Stimulated activated effector memory CD8-positive, alpha-beta T cell treated with anti-CD3 and anti-CD28 coated beads, Interleukin-12 subunit alpha, Interleukin-12 subunit beta, amount 100 ng/mL, for 72 hours (primary cell): ENCODE measurements around the gene KLF13.
A peak's percentile ranks its signal among the peaks of the same experiment; 100 is the strongest.

ENCODE experiments used
- ATAC-seq: fragments of 150-1000 bp; cut with Tn5 transposase; 2 replicates; pipeline ENCODE4 v1.10.0; 2021
- DNase-seq, 2 donors: peaks; one replicate each; pipeline ENCODE4 v3.0.0; 2021 to 2022; ENCODE audit warnings: low spot score in 2 of 2
- H3K27ac Mint-ChIP-seq: one replicate; pipeline ENCODE4 v1.8.0; 2022; ENCODE audit warnings: mild to moderate bottlenecking, mixed read lengths
- H3K36me3 Mint-ChIP-seq: one replicate; pipeline ENCODE4 v1.8.0; 2022; ENCODE audit warnings: mild to moderate bottlenecking, mixed read lengths
- H3K4me1 Mint-ChIP-seq: one replicate; pipeline ENCODE4 v1.8.0; 2022; ENCODE audit warnings: mixed read lengths
- H3K4me3 Mint-ChIP-seq: one replicate; pipeline ENCODE4 v1.8.0; 2022; ENCODE audit warnings: mild to moderate bottlenecking, mixed read lengths
- H3K9me3 Mint-ChIP-seq: one replicate; pipeline ENCODE4 v1.8.0; 2022; ENCODE audit warnings: mixed read lengths

KLF13 gene

DNA sequence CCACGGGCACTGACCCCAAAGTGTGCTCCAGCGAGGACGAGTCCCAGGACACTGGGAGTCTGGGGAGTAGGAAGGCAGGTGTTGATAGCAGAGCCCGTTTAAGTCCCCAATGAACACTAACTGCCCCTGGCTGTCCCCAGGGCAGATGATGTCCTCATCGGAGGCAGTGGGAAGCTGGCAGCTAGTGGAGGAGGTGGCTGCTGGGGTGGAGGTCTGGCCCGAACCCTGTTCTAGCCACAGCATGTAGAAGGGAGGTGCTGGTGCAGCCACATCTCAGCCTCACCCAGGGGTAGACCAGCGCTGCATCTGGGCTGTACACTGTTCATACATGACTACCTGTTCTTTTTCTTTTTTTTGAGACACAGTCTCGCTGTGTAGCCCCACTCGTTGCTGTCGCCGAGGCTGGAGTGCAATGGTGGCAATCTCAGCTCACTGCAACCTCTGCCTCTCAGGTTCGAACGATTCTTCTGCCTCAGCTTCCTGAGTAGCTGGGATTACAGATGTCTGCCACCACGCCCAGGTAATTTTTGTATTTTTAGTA, 51.8 kb downstream of the KLF13 start:
- no peak for DNase-seq
- Mint-ChIP-seq H3K36me3 (peaks cover 94% of the 10 kb centered on the region), H3K4me1 (peaks cover 72% of the 10 kb centered on the region), H3K27ac (peak overlapping the region; percentile 88), H3K9me3 (no peaks in the 10 kb centered on the region), H3K4me3 (no peak overlapping the region)
- ATAC-seq, result peak; percentile 16

DNA sequence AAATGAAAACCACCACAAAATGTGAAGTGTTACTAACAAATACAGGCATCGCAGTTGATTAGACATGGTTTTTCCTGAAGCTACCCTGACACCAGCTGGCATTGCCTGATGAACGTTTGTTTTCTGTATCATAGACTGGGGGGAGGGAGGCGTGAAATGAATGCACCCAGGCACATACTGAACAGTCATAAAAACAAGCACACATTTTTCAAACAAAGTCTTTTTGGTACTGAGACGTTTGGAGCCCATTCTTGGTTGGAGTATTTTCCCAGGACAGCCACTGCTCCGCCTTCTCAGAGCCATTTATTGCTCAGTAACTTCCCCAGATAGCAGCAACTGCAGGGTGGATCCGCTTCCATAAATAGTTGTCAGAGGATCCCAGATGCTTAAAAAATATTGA, 52.4 kb downstream of the KLF13 start:
- H3K27ac Mint-ChIP-seq, result peak overlapping the region; percentile 88
- peaks cover 66% of the 10 kb centered on the region for H3K4me1 Mint-ChIP-seq
- H3K36me3 Mint-ChIP-seq, result peaks cover 88% of the 10 kb centered on the region
- ATAC-seq, result peak; percentile 86
- no peaks in the 10 kb centered on the region for H3K9me3 Mint-ChIP-seq
- no peak for DNase-seq
- H3K4me3 Mint-ChIP-seq, result no peak overlapping the region

DNA sequence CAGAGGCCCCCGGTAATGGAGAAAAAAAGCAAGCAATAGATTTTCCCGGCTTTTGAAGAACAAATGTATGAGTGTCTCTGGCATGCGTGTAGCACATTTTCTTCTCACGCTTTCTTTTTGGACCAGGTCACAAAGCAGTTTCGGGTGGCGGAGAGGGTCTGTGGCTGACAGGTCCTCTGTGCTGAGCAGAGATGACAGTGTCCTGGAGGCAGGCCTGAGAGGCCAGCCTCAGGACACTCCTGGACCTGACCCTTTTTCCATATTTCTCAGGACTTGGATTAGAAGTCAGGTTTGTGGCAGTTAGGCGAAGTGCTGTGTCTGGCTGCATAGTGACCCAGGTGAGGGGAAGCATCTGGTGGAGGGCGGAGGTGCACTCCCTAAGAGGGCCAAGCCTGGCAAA, 52.9 kb downstream of the KLF13 start:
- Mint-ChIP-seq H3K27ac (peak overlapping the region; percentile 88), H3K4me3 (no peak overlapping the region), H3K4me1 (peaks cover 63% of the 10 kb centered on the region), H3K36me3 (peaks cover 82% of the 10 kb centered on the region), H3K9me3 (no peaks in the 10 kb centered on the region)
- ATAC-seq (no peak), DNase-seq (no peak)

- Mint-ChIP-seq H3K36me3 (peaks cover 58% of the 10 kb centered on the region), H3K9me3 (no peaks in the 10 kb centered on the region), H3K27ac (peak overlapping the region; percentile 88), H3K4me3 (no peak overlapping the region), H3K4me1 (peaks cover 64% of the 10 kb centered on the region)
- ATAC-seq (no peak), DNase-seq (no peak)
Observed at GRCh38 chr15:31381801-31382712, 55.4 kb downstream of the KLF13 start.

DNA sequence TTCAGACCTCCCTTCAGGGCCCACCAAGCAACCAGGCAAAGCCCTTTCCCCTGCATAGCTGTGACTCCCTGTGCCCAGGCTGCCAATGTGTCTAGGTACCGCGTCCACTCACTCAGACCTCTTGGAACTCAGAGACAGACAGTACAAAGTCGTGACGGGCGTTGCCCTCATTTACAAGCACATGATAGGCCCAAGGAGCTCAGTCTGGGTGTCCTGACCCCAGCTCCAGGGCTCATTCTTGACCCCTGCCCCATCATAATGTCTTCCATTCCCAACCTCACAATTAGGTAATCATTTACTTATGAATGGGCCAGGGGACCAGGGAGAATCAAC, 56.0 kb downstream of the KLF13 start:
- Mint-ChIP-seq H3K4me3 (no peak overlapping the region), H3K36me3 (peaks cover 51% of the 10 kb centered on the region), H3K4me1 (peaks cover 70% of the 10 kb centered on the region), H3K9me3 (no peaks in the 10 kb centered on the region), H3K27ac (peak overlapping the region; percentile 88)
- DNase-seq, result no peak
- ATAC-seq, result no peak

DNA sequence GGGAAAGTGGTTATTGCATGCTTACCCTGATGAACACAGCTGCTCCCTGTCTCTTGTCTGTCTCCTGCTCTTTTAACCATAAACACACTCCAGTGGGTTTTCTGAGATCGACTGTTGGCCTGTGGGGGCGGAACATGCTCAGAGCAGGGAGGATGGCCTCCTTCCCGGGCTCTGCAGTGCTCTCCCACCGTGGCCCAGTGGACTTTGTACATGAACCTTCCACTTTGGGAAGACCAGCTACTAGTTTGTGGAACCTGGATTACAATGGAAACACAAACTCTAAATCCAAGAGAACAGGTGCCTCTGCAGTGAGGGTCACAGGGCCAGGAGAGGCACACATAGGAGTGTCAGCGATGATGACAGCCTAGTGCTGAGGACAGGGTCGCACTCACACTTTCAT, 56.5 kb downstream of the KLF13 start:
- Mint-ChIP-seq H3K9me3 (no peaks in the 10 kb centered on the region), H3K27ac (peak overlapping the region; percentile 88), H3K4me3 (no peak overlapping the region), H3K4me1 (peaks cover 72% of the 10 kb centered on the region), H3K36me3 (peaks cover 47% of the 10 kb centered on the region)
- no peak for ATAC-seq
- DNase-seq, result no peak

DNA sequence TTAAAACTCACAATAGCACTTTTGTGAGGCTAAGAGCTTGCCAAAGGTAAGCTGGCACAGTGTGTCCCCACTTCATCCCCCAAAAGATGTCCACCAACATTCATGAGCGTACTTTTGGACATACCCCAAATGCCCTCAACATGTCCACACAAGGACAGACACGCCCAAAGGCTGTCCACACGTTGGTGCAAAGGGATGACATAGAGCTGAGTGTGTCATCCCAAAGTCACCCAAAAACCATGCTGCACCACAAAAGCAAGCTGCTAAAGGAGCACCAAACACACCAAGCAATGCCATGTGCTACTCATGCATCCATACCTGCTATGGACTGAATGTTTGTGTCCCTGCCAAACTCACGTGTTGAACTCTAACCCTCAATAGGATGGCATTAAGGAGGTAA, 57.9 kb downstream of the KLF13 start:
- Mint-ChIP-seq H3K36me3 (peaks cover 32% of the 10 kb centered on the region), H3K9me3 (no peaks in the 10 kb centered on the region), H3K4me1 (peaks cover 70% of the 10 kb centered on the region), H3K27ac (peak overlapping the region; percentile 11), H3K4me3 (no peak overlapping the region)
- ATAC-seq, result no peak
- DNase-seq, result no peak

- ATAC-seq (no peak), DNase-seq (no peak)
- H3K27ac Mint-ChIP-seq, result no peak overlapping the region
- no peaks in the 10 kb centered on the region for H3K9me3 Mint-ChIP-seq
- peaks cover 81% of the 10 kb centered on the region for H3K4me1 Mint-ChIP-seq
- peak overlapping the region; percentile 62 for H3K4me3 Mint-ChIP-seq
- H3K36me3 Mint-ChIP-seq, result peaks cover 21% of the 10 kb centered on the region
Observed at GRCh38 chr15:31385736-31386135, 59.1 kb downstream of the KLF13 start.

GRCh38 chr15:31387092-31387478, 60.5 kb downstream of the KLF13 start:
- Mint-ChIP-seq H3K36me3 (peaks cover 10% of the 10 kb centered on the region), H3K4me3 (peak overlapping the region; percentile 62), H3K4me1 (peaks cover 77% of the 10 kb centered on the region), H3K9me3 (no peaks in the 10 kb centered on the region), H3K27ac (peak overlapping the region; percentile 83)
- DNase-seq (no peak), ATAC-seq (peak; percentile 9)

- peak; percentile 58 for ATAC-seq
- H3K9me3 Mint-ChIP-seq, result no peaks in the 10 kb centered on the region
- peak in 1 of 2 donors; percentile 71 for DNase-seq
- peak overlapping the region; percentile 62 for H3K4me3 Mint-ChIP-seq
- peaks cover 74% of the 10 kb centered on the region for H3K4me1 Mint-ChIP-seq
- H3K36me3 Mint-ChIP-seq, result peaks cover 8% of the 10 kb centered on the region
- peak overlapping the region; percentile 83 for H3K27ac Mint-ChIP-seq
Observed at GRCh38 chr15:31387479-31388118, 61.0 kb downstream of the KLF13 start.

DNA sequence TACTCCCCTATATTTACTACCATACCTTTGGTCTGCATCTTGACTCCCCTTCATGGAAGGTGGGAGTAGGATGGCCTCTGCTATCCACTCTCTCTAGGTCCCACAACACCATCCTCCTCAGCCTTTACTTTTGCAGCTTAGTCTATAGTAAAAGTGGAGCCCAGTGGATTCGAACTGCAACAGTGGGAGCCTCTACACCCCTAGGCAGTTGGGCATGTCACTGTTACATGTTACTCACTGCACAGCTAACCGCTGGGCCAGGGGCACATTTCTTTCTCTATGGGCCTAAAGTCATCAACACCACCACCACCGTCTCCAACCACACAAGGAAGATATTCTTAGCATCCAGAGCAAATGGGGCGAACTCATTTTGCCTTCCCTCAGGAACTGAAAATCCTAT, 62.9 kb downstream of the KLF13 start:
- peaks cover 74% of the 10 kb centered on the region for H3K4me1 Mint-ChIP-seq
- peak overlapping the region; percentile 7 for H3K27ac Mint-ChIP-seq
- H3K4me3 Mint-ChIP-seq, result peak overlapping the region; percentile 14

GRCh38 chr15:31390029-31390428, 63.4 kb downstream of the KLF13 start:
- Mint-ChIP-seq H3K9me3 (no peaks in the 10 kb centered on the region), H3K4me3 (peak overlapping the region; percentile 14), H3K27ac (no peak overlapping the region), H3K4me1 (peaks cover 69% of the 10 kb centered on the region), H3K36me3 (no peaks in the 10 kb centered on the region)
- ATAC-seq (no peak), DNase-seq (peak in 1 of 2 donors; percentile 45)

More for the DNA sequence above, 62.9 kb downstream of the KLF13 start:
- H3K9me3 Mint-ChIP-seq, result no peaks in the 10 kb centered on the region
- H3K36me3 Mint-ChIP-seq, result no peaks in the 10 kb centered on the region
- DNase-seq, result peak in 1 of 2 donors; percentile 48
- ATAC-seq, result no peak

GRCh38 chr15:31390777-31391486, 64.3 kb downstream of the KLF13 start:
- Mint-ChIP-seq H3K9me3 (no peaks in the 10 kb centered on the region), H3K36me3 (no peaks in the 10 kb centered on the region), H3K4me3 (peak overlapping the region; percentile 86), H3K4me1 (peaks cover 63% of the 10 kb centered on the region), H3K27ac (no peak overlapping the region)
- ATAC-seq (no peak), DNase-seq (peak; percentile 0 to 44)

DNA sequence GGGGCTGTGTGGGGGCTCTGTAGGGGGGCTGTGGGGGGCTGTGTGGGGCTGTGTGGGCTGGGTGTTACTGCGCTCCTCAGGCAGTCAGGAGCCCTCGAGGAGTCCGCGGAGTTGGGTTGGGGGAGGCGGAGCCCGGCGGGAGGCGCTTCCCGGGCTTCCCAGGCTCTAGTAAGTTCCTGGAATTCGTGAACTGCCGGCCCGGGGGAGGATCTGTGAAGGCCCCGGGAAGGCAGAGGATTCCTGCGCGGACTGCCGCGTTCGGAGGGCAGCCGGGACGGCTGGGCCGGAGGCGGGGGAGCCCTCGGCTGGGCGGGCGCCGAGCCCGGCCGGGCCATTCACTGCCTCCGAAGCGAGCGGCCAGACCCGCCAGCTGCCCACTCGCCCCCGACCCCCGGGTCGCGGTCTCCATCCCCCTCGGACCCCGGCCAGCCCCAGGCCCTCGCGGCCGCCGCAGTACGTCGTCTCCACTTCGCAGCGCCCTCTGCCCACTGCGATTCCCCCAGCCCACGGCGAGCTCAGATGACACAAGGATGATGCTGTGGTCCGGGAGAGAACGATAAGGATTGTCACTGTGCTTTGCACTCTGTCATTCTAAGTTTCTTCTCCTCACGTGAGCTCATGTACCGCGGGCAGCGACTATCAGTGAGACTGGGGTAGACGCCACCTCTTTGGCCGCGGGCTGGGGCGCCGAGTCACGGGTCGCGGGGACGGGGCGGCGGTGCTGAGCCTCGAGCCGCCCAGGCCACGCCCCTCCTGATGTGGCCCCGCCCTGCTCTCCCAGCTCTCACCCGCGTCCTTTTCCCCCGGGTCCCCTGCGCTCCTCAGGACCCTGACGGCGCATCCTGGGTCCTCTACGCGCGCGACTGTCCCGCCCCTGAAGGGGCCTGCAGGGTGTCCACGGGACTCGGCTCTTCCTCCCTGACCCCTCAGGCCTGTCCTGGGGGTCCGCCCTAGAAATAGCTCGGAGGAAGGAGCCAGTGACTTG, 65.3 kb downstream of the KLF13 start:
- peaks cover 52% of the 10 kb centered on the region for H3K4me1 Mint-ChIP-seq
- H3K36me3 Mint-ChIP-seq, result no peaks in the 10 kb centered on the region
- ATAC-seq (peak; percentile 93), DNase-seq (peak; percentile 72 to 91)
- H3K9me3 Mint-ChIP-seq, result no peaks in the 10 kb centered on the region
- H3K4me3 Mint-ChIP-seq, result peak overlapping the region; percentile 86
- peak overlapping the region; percentile 96 for H3K27ac Mint-ChIP-seq
